HG02759 (cell line): ENCODE data around the gene OXLD1.

ENCODE experiments used
- ATAC-seq: cut with Tn5 transposase; IDR thresholded peaks from one replicate; pipeline ENCODE4 v1.9.1; 2021; ENCODE audit warnings: mild to moderate bottlenecking, moderate library complexity; ENCODE audit not compliant: unreplicated experiment

The OXLD1 gene

GRCh38 chr17:81702934-81703746, 36.7 kb upstream of the OXLD1 start, which contains the start of gene MRPL12:
MRPL12 (plus strand) TSS chr17:81703367; CDS start chr17:81703502, 135 bp downstream.
- peak; percentile 87 for ATAC-seq

GRCh38 chr17:81701288-81702071, 35.1 kb upstream of the OXLD1 start:
- ATAC-seq: no peak

GRCh38 chr17:81700353-81701287, 34.2 kb upstream of the OXLD1 start:
- ATAC-seq: no peak

GRCh38 chr17:81697261-81698044, 31.0 kb upstream of the OXLD1 start:
- ATAC-seq: no peak

- ATAC-seq: no peak
Measured at GRCh38 chr17:81696218-81696941, 30.0 kb upstream of the OXLD1 start.

GRCh38 chr17:81695801-81696200, 29.4 kb upstream of the OXLD1 start:
- no peak for ATAC-seq

- ATAC-seq: no peak
Measured at GRCh38 chr17:81695211-81695610, 28.8 kb upstream of the OXLD1 start.

GRCh38 chr17:81694810-81695209, 28.4 kb upstream of the OXLD1 start:
- no peak for ATAC-seq

- no peak for ATAC-seq
Measured at GRCh38 chr17:81693509-81694210, 27.3 kb upstream of the OXLD1 start.

- ATAC-seq: no peak
Measured at GRCh38 chr17:81691608-81692007, 25.2 kb upstream of the OXLD1 start.

GRCh38 chr17:81691196-81691595, 24.8 kb upstream of the OXLD1 start:
- no peak for ATAC-seq

GRCh38 chr17:81690549-81690948, 24.1 kb upstream of the OXLD1 start:
- ATAC-seq: no peak

GRCh38 chr17:81690066-81690465, 23.7 kb upstream of the OXLD1 start:
- no peak for ATAC-seq

- ATAC-seq: no peak
Measured at GRCh38 chr17:81688616-81689015, 22.2 kb upstream of the OXLD1 start.

- no peak for ATAC-seq
Measured at GRCh38 chr17:81687770-81688541, 21.6 kb upstream of the OXLD1 start.

GRCh38 chr17:81686614-81687013, 20.2 kb upstream of the OXLD1 start:
- ATAC-seq: no peak

- no peak for ATAC-seq
Measured at GRCh38 chr17:81685108-81685507, 18.7 kb upstream of the OXLD1 start.

- ATAC-seq: no peak
Measured at GRCh38 chr17:81684442-81684911, 18.1 kb upstream of the OXLD1 start.
